Inflammatory macrophage (primary cell): ENCODE results near the gene TAOK3.

ENCODE experiments used
- DNase-seq, 2 donors: peaks; one replicate each; pipeline ENCODE4 v3.0.0-alpha.2; 2020 to 2022

Gene TAOK3

GRCh38 chr12:118336123-118336522 is 36.6 kb downstream of the TAOK3 start:
- DNase-seq: no peak

- peak; percentile 18 to 41 for DNase-seq
These were observed 37.7 kb downstream of the TAOK3 start for GRCh38 chr12:118334939-118335567.

- DNase-seq: no peak
These were observed 38.5 kb downstream of the TAOK3 start for GRCh38 chr12:118334241-118334640.

GRCh38 chr12:118332511-118332910 is 40.2 kb downstream of the TAOK3 start:
- peak; percentile 89 to 90 for DNase-seq

- DNase-seq: peak; percentile 80 to 85
These were observed 42.2 kb downstream of the TAOK3 start for GRCh38 chr12:118330421-118331018.

- DNase-seq: no peak
These were observed 44.0 kb downstream of the TAOK3 start for GRCh38 chr12:118328486-118329330.

- no peak for DNase-seq
These were observed 45.3 kb downstream of the TAOK3 start for GRCh38 chr12:118327391-118327790.

GRCh38 chr12:118326991-118327390 is 45.7 kb downstream of the TAOK3 start:
- no peak for DNase-seq

GRCh38 chr12:118325081-118325480 is 47.6 kb downstream of the TAOK3 start:
- peak; percentile 27 to 56 for DNase-seq

GRCh38 chr12:118319627-118320026 is 53.1 kb downstream of the TAOK3 start:
- no peak for DNase-seq

- DNase-seq: peak; percentile 23 to 35
These were observed 54.0 kb downstream of the TAOK3 start for GRCh38 chr12:118318744-118319143.

- no peak for DNase-seq
These were observed 55.0 kb downstream of the TAOK3 start for GRCh38 chr12:118317729-118318128.

- no peak for DNase-seq
These were observed 56.9 kb downstream of the TAOK3 start for GRCh38 chr12:118315821-118316220.

GRCh38 chr12:118312578-118312977 is 60.1 kb downstream of the TAOK3 start:
- no peak for DNase-seq

- DNase-seq: no peak
These were observed 61.0 kb downstream of the TAOK3 start for GRCh38 chr12:118311666-118312065.

- no peak for DNase-seq
These were observed 62.4 kb downstream of the TAOK3 start for GRCh38 chr12:118310320-118310719.

- peak; percentile 89 to 90 for DNase-seq
These were observed 64.7 kb downstream of the TAOK3 start for GRCh38 chr12:118308006-118308405.

GRCh38 chr12:118307069-118307954 is 65.4 kb downstream of the TAOK3 start:
- peak; percentile 72 to 75 for DNase-seq

GRCh38 chr12:118304093-118304492 is 68.6 kb downstream of the TAOK3 start:
- no peak for DNase-seq

- DNase-seq: no peak
These were observed 70.7 kb downstream of the TAOK3 start for GRCh38 chr12:118302053-118302452.

- no peak for DNase-seq
These were observed 72.8 kb downstream of the TAOK3 start for GRCh38 chr12:118299791-118300460.

- DNase-seq: no peak
These were observed 75.4 kb downstream of the TAOK3 start for GRCh38 chr12:118297284-118297683.
